HG03460 (cell line): ENCODE measurements around the gene SOCS4.

Source experiments
- ATAC-seq: cut with Tn5 transposase; IDR thresholded peaks from one replicate; pipeline ENCODE4 v1.9.1; 2021; ENCODE audit not compliant: unreplicated experiment

SOCS4 gene

DNA sequence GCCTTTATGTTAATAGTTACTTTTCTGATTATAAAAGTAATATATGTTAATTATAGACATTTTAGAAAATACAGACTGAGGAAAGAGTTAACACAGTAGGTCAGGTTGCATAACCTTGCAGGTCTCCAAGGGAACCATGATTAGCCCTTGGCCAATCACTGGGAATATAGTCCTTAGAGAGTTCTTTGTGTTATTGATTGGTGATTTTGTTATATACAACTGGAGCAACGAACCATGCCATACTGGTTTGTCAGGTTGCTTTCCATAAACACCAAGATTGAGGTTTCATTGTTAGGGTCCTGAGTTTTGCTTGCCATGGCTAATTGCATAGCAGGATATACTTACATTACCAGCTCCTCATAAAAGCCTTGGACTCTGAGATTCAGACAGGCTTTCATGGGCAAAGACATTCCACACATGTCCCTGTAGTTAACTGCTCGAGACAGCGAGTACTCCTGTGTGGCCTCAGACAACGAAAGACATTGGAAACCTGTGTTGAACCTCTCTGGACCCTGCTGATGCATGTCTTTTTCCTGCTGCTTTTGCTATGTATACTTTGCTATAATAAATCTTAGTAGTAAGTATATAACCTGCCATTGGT lies 58.1 kb downstream of the SOCS4 start:
- ATAC-seq = no peak

DNA sequence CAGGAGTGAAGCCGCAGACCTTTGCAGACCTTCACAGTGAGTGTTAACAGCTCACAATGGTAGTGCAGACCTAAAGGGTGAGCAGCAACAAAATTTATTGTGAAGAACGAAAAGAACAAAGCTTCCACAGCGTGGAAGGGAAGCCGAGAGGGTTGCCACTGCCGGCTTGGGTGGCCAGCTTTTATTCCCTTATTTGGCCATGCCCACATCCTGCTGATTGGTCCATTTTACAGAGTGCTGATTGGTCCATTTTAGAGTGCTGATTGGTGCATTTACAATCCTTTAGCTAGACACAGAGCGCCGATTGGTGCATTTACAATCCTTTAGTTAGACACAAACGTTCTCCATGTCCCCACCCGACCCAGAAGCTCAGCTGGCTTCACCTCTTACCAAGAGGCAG lies 59.9 kb downstream of the SOCS4 start:
- ATAC-seq = no peak

DNA sequence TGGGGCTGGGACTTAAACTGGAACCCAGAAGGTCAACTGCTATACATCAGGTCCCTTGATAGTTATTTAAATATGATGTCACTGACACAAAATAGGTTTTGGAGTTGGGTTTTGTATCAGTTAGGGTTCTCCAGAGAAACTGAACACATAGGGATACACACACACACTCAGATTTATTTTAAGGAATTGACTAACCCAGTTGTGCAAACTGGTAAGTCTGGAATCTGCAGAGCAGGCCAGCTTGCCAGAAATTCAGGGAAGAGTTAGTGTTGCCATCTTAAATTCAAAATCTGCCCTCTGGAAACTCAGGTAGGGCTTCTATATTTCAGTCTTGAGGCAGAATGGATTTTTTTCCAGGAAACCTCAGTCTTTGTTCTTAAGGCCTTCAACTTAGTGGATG lies 61.3 kb downstream of the SOCS4 start:
- ATAC-seq = no peak

DNA sequence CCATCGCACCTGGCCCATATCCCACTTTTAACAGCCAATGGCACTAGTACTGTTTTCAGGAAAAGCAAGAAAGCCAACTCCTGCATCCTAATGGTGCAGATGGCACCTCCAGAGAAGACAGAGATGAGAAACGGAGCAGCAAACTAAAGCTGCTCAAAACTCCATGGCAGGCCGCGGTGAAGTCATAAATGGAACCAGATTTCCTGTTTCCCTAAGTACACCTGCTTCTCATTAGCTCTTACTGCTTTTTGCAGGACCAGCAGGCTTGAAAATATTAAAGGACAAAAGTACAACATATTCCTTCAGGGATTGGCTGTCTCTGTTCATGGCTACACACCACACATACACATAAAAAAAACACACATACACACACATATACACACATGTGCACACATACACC lies 65.3 kb downstream of the SOCS4 start:
- no peak for ATAC-seq

DNA sequence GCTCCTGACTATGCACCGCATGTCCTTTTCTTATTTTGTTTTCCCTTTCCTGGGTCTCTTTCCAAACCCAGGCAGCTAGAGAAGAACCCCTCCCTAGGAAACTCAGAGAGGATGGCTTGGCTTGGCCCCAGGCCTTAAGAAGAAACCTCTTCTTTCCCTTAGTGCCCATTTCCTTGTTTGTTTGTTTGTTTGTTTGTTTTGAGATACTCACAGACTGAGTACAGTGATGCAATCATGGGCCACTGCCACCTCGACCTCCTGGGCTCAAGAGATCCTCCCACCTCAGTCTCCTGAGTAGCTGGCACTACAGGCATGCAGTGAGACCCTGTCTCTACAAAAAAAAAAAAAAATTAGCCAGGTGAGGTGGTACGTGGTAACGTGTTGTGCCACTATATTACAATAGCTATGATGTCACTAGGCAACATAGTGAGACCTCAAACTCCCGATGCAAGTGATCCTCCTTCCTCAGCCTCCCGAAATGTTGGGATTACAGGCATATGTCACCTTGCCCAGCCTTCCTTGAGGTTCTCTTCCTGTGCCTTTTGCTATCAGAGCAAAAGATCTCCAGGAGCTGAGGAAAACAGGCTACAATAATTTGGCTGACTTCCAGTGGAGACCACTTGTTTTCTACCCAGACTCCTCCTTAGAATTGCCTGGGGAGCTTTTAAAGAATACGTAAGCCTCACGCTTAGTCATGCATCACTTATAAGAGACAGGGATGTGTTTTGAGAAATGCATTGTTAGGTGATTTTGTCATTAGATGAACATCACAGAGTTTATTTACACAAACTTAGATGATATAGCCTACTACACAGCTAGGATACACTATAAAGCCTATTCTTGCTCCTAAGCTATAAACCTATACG lies 67.5 kb downstream of the SOCS4 start:
- ATAC-seq = no peak

DNA sequence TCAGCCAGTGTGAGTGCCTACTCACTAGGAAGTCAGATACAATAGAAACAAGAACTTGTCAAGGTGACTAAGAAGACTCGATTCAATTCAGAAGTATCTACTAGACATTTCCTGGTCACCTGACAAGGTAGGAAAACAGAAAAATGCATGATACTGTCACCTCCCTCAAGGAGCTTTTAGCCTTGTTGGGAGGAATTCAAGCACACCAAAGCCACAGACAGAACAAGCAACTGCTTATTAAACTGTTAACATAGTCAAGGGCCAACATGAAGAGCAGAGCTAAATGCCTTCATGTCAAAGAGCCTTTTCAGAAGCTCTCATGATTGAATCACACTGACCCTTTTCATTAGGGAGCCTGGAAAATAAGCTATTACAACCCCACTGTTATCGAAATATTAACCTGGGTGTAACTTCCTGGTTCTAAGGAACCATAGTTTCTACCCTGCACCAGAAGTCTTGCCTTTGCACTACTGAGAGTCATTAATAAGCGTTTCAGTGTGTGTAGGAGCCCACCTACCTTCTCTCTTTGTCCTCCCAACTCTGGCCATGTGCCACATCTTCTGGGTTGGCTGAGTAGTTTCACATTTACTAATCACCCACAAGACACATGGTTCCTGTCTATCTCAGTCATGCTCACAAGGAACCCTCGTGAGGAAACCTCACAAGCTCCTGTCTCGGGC lies 71.0 kb downstream of the SOCS4 start:
- ATAC-seq = peak; percentile 55

DNA sequence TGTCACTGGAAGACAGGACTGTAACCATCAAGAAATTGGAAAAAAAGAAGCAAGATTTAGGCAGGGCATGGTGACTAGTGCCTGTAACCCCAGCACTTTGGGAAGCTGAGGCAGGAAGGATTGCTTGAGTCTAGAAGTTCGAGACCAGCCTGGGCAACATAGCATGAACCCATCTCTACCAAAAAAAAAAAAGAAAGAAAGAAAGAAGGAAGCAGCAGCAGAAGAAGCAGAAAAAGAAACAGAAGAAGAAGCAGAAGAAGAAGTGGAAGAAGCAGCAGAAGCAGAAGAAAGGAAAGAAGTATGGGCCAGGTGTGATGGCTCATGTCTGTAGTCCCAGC lies 71.5 kb downstream of the SOCS4 start:
- no peak for ATAC-seq
